PFSK-1 (cell line): ENCODE data around the gene RBMS3.

Experiments used
- FOXP2 ChIP-seq: optimal IDR thresholded peaks from 2 replicates; pipeline ENCODE3; 2011; ENCODE audit warnings: borderline replicate concordance, control low read depth, inconsistent platforms; ENCODE audit not compliant: insufficient read depth; ENCODE audit errors: extremely low read length, extremely low read depth
- POLR2AphosphoS5 ChIP-seq: IDR thresholded peaks from 2 replicates; pipeline ENCODE4 v1.6.1; 2012; ENCODE audit warnings: low read depth, mild to moderate bottlenecking, control low read depth, low read length, moderate library complexity
- SIN3A ChIP-seq: IDR thresholded peaks from 2 replicates; pipeline ENCODE4 v1.6.1; 2012; ENCODE audit warnings: mild to moderate bottlenecking, low read length, moderate library complexity, borderline replicate concordance; ENCODE audit not compliant: insufficient read depth
- TAF1 ChIP-seq: IDR thresholded peaks from 2 replicates; pipeline ENCODE4 v1.6.1; 2012; ENCODE audit warnings: low read length, control low read depth, borderline replicate concordance; ENCODE audit not compliant: insufficient read depth
- TF ChIP-seq, protein P1 (sequence below), 2 experiments: IDR thresholded peaks; 2 replicates each; pipeline versions ENCODE4 v1.6.1 to v1.8.0; 2011 to 2012; ENCODE audit warnings: low read depth in 2 of 2, low read length in 2 of 2, control low read depth in 1 of 2, inconsistent platforms in 1 of 2, mild to moderate bottlenecking in 1 of 2, moderate library complexity in 1 of 2; ENCODE audit not compliant: insufficient read depth in 1 of 2

Gene RBMS3

GRCh38 chr3:29532473-29532872, 251.6 kb downstream of the RBMS3 start:
- TF ChIP-seq TAF1 (no peak), FOXP2 (no peak), SIN3A (no peak), POLR2AphosphoS5 (no peak)
- TF ChIP-seq, protein P1, sequence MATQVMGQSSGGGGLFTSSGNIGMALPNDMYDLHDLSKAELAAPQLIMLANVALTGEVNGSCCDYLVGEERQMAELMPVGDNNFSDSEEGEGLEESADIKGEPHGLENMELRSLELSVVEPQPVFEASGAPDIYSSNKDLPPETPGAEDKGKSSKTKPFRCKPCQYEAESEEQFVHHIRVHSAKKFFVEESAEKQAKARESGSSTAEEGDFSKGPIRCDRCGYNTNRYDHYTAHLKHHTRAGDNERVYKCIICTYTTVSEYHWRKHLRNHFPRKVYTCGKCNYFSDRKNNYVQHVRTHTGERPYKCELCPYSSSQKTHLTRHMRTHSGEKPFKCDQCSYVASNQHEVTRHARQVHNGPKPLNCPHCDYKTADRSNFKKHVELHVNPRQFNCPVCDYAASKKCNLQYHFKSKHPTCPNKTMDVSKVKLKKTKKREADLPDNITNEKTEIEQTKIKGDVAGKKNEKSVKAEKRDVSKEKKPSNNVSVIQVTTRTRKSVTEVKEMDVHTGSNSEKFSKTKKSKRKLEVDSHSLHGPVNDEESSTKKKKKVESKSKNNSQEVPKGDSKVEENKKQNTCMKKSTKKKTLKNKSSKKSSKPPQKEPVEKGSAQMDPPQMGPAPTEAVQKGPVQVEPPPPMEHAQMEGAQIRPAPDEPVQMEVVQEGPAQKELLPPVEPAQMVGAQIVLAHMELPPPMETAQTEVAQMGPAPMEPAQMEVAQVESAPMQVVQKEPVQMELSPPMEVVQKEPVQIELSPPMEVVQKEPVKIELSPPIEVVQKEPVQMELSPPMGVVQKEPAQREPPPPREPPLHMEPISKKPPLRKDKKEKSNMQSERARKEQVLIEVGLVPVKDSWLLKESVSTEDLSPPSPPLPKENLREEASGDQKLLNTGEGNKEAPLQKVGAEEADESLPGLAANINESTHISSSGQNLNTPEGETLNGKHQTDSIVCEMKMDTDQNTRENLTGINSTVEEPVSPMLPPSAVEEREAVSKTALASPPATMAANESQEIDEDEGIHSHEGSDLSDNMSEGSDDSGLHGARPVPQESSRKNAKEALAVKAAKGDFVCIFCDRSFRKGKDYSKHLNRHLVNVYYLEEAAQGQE (IDR thresholded peaks at IDR 0.05; ENCODE audit: insufficient read depth in 1 of 2, low read depth in 2 of 2, low read length in 2 of 2) = no peak

- TF ChIP-seq POLR2AphosphoS5 = no peak
Observed at GRCh38 chr3:29534006-29534405, 253.1 kb downstream of the RBMS3 start.

DNA sequence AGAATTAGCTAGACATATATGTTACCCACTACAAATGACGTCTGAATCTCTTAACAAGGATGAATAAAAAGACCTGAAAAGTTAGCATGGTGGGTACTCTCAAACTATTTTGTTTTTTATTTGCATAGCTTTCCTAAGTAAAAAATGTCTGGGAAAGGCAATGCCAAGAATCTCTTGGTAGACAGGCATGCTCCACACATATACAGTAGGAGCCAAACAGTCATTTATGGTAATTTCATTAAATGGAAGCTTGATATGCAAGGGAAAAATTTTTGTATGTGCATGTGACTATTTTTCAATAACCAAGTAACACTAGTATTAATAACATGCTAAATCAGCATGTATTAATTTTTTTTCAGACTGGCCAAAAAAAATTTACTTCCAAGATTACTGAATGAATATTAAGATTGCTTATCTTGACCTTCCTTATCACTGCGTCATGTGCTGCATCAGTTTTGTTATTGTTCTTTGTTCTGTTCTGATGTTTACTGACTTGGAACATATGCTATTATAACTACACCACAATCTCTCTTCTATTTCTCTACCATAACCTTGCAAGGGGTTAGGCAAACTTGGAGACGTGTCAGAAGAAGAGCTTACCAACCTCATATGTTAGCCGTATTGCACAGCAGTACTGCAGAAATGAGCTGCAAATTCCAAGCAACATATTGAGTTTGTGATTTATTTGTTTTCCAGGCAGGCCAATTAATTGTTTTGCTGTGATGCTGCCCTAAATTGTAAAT, 255.3 kb downstream of the RBMS3 start:
- TF ChIP-seq SIN3A (no peak), POLR2AphosphoS5 (no peak), TAF1 (no peak), FOXP2 (no peak)
- TF ChIP-seq, protein P1 (IDR thresholded peaks at IDR 0.05; ENCODE audit: insufficient read depth in 1 of 2, low read depth in 2 of 2, low read length in 2 of 2) = no peak

- TF ChIP-seq POLR2AphosphoS5 = no peak
- TF ChIP-seq FOXP2 = no peak
- TF ChIP-seq, protein P1 (IDR thresholded peaks at IDR 0.05; ENCODE audit: insufficient read depth in 1 of 2, low read depth in 2 of 2, low read length in 2 of 2) = no peak
- no peak for TF ChIP-seq SIN3A
- TF ChIP-seq TAF1 = no peak
Observed at GRCh38 chr3:29537889-29538609, 257.2 kb downstream of the RBMS3 start.

DNA sequence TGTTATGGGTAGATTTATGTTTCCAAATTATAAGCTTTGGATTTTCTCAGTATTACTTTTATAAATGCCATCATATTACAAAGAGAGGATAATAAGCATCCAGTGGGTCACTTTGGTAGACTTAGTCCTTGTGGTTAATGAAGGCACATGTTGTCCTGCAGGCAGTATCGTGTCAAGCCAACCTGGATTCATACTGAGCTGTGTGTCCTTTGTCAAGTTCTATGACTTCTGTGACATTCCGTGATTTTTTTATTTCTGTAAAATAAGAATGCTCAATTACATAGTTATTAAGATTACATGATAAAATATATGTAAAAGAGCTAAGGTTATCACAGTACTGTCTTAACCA, 257.7 kb downstream of the RBMS3 start:
- TF ChIP-seq, protein P1 (IDR thresholded peaks at IDR 0.05; ENCODE audit: insufficient read depth in 1 of 2, low read depth in 2 of 2, low read length in 2 of 2) = no peak
- TF ChIP-seq SIN3A = no peak
- TF ChIP-seq FOXP2 = no peak
- TF ChIP-seq POLR2AphosphoS5 = no peak
- TF ChIP-seq TAF1 = no peak
